ENCODE results near the gene WNT7B. TPM values are rescaled to one million over a fixed set of nuclear protein-coding genes. Genes with fewer than 3 reads are reported as not detected.

WNT7B gene
- total RNA-seq, 4 donors from 2014 or later: 18.7 to 54.4 (median 44.1) TPM

DNA sequence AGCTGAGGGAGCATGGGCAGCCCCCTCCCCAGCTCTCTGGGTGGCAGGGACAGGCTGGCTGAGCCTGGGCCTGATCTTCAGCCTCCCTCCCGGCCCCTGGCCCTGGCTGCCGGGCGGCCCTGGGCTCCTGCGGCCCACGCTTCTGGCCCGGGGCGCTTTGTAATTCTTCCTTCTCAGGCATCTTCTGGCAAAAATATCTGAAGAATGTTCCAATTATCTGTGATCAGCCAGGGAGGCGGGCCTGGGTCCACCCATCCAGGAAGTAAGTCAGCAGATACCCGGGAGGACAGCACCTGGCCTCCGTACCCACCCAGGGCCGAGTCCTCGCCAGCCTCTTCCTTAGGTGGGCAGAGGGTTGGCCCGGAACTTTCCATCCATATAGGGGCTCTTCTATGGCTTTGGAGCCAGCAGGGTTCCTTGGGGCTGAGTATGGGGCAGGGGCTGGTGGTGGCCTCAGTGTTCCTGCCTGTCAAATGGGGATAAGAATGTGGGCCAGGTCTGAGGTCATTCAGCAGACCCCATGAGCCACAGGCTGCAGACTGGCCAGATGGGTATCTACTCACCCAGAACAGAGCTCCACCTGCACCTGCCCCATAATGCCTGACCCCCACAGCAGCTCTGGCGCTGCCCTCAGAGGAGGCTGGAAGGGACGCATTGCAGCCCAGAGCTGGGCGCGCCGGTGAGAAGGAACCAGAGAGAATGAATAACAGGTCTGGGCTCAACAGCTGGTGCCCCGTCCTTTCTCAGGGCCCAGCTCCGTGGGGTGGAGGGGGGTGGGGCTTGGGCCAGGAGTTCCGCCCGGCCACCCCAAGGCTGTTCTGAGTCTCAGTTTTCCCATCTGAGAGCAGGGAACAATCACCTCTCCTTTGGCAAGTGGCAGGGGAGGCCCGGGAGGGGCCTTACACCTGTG, 16.2 kb downstream of the WNT7B start:
- no peak overlapping the region for H3K27ac ChIP-seq
- H3K36me3 ChIP-seq: no peaks in the 10 kb centered on the region
- peaks cover 2% of the 10 kb centered on the region for H3K4me1 ChIP-seq
- 72% methylated on average over 17 of the region's 23 CpGs for WGBS
- H3K27me3 ChIP-seq: peaks cover 28% of the 10 kb centered on the region
- no peaks in the 10 kb centered on the region for H3K9me3 ChIP-seq
- no peak for DNase-seq (ENCODE audit: low spot score in 2 of 2)
- no peak overlapping the region for H3K4me3 ChIP-seq
- TF ChIP-seq POLR2AphosphoS5 (IDR thresholded peaks at IDR 0.05) (no peak), EP300 (IDR thresholded peaks at IDR 0.05) (no peak), POLR2A (IDR thresholded peaks at IDR 0.05) (no peak)
- TF ChIP-seq, protein P1, sequence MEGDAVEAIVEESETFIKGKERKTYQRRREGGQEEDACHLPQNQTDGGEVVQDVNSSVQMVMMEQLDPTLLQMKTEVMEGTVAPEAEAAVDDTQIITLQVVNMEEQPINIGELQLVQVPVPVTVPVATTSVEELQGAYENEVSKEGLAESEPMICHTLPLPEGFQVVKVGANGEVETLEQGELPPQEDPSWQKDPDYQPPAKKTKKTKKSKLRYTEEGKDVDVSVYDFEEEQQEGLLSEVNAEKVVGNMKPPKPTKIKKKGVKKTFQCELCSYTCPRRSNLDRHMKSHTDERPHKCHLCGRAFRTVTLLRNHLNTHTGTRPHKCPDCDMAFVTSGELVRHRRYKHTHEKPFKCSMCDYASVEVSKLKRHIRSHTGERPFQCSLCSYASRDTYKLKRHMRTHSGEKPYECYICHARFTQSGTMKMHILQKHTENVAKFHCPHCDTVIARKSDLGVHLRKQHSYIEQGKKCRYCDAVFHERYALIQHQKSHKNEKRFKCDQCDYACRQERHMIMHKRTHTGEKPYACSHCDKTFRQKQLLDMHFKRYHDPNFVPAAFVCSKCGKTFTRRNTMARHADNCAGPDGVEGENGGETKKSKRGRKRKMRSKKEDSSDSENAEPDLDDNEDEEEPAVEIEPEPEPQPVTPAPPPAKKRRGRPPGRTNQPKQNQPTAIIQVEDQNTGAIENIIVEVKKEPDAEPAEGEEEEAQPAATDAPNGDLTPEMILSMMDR (IDR thresholded peaks at IDR 0.05): no peak

DNA sequence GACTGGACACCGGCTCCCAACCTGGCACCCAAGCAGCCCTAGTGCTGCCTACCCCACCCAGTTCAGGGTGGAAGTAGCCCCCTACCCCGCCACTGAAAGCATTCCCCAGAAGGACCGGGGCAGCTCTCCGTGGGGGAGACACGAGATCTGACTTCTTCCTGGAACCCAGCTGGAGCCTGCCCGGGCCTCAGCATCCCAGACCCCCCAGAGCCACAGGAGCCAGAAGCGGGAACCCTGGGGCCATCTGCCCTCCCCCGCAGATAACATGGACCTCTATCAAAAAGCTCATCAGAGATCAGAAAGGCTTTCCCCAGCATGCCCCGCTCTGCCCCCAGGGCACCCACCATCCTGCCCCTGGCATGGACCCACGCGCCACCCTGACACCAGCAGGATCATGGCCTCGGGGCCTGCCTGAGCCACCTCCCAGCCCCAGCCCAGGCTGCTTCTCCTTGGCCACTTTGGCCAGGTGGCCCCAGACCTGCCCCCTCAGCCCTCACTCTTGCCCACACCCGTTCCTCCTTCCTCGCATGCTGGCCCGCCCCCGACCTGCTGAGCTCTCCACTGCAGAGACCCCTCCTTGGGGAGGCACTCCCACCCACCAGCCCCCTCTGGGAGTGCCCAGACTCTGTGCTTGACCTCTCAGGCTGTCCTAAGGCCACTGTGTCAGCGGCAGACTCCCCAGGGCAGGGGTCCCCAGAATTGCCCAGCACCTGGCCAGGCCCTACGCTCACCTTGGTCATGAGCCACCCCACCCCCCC, 17.1 kb downstream of the WNT7B start:
- DNase-seq (ENCODE audit: low spot score in 2 of 2): no peak
- Histone ChIP-seq H3K4me3 (no peak overlapping the region), H3K9me3 (no peaks in the 10 kb centered on the region), H3K27me3 (peaks cover 25% of the 10 kb centered on the region), H3K36me3 (no peaks in the 10 kb centered on the region), H3K27ac (no peak overlapping the region), H3K4me1 (peaks cover 2% of the 10 kb centered on the region)
- no peak for TF ChIP-seq EP300 (IDR thresholded peaks at IDR 0.05)
- TF ChIP-seq POLR2A (IDR thresholded peaks at IDR 0.05): no peak
- no peak for TF ChIP-seq POLR2AphosphoS5 (IDR thresholded peaks at IDR 0.05)
- TF ChIP-seq, protein P1 (IDR thresholded peaks at IDR 0.05): no peak
- 79% methylated on average over 12 of the region's 18 CpGs for WGBS

DNA sequence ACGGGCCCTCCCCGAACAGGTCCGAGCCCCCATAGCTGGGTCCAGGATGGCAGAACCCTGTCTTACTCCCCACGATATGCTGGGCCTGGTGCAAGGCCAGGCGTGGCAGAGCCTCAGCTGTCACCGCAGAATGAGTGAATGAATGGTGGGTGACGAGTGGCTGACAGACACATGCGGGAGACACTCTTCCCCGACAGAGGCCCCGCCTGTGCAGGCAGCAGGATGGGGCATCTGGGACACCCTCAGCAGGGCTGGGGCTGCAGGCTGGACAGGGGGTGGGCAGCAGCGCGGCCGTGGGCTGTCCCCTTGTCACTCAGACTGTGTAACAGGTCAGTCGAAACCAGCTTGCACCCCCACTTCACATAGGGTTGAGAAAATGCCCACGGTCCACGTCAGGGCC, 18.0 kb downstream of the WNT7B start:
- Histone ChIP-seq H3K27ac (no peak overlapping the region), H3K27me3 (peaks cover 16% of the 10 kb centered on the region), H3K4me1 (no peaks in the 10 kb centered on the region), H3K36me3 (no peaks in the 10 kb centered on the region), H3K9me3 (no peaks in the 10 kb centered on the region), H3K4me3 (no peak overlapping the region)
- TF ChIP-seq POLR2A (IDR thresholded peaks at IDR 0.05): no peak
- 84% methylated on average over 6 of the region's 16 CpGs for WGBS
- no peak for DNase-seq (ENCODE audit: low spot score in 2 of 2)

DNA sequence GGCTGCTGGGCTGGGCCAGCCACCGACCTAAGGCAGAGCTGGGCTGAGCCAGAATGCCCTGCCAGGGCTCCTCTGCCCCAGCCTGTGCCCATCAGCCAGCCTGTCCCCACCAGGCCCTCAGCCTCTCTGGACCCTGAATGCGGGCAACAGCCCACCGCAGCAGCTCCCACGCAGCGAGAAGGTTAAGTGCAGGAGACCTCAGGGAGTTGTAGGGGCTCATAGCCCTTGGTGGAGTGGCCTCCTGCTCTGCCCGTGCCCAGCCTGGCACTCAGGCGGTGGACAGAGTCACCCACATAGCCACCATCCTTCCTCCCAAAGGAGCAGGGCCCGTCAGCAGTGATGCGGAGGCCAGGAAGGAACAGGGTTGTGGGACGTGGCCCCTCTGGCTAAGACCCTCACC, 19.1 kb downstream of the WNT7B start:
- no peak overlapping the region for H3K4me3 ChIP-seq
- H3K27me3 ChIP-seq: peaks cover 16% of the 10 kb centered on the region
- no peak overlapping the region for H3K27ac ChIP-seq
- 67% methylated on average over 1 of the region's 10 CpGs for WGBS
- H3K4me1 ChIP-seq: no peaks in the 10 kb centered on the region
- no peak for DNase-seq (ENCODE audit: low spot score in 2 of 2)
- no peak for TF ChIP-seq POLR2A (IDR thresholded peaks at IDR 0.05)
- TF ChIP-seq, protein P1 (IDR thresholded peaks at IDR 0.05): no peak
- H3K9me3 ChIP-seq: no peaks in the 10 kb centered on the region
- H3K36me3 ChIP-seq: no peaks in the 10 kb centered on the region

DNA sequence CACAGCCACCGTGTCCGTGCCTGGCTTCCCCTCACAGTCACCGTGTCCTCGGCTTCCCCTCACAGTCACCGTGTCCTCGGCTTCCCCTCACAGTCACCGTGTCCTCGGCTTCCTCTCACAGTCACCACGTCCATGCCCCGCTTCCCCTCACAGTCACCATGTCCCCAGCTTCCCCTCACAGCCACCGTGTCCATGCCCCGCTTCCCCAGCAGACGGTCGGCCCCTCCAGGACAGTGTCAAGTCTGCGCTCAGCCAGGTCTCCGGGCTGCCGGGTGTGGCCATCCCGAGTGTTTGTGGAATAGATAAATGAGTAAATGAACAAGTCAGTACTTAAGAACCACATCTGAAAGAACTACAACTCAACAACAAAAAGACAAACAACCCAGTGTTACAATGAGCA, 23.8 kb downstream of the WNT7B start:
- no peak overlapping the region for H3K4me3 ChIP-seq
- no peaks in the 10 kb centered on the region for H3K9me3 ChIP-seq
- no peaks in the 10 kb centered on the region for H3K36me3 ChIP-seq
- no peak for TF ChIP-seq POLR2AphosphoS5 (IDR thresholded peaks at IDR 0.05)
- TF ChIP-seq, protein P1 (IDR thresholded peaks at IDR 0.05): no peak
- TF ChIP-seq EP300 (IDR thresholded peaks at IDR 0.05): no peak
- TF ChIP-seq POLR2A (IDR thresholded peaks at IDR 0.05): no peak
- H3K27me3 ChIP-seq: peaks cover 29% of the 10 kb centered on the region
- H3K4me1 ChIP-seq: peaks cover 4% of the 10 kb centered on the region
- DNase-seq (ENCODE audit: low spot score in 2 of 2): no peak
- H3K27ac ChIP-seq: no peak overlapping the region
- 65% methylated on average over 16 of the region's 18 CpGs for WGBS

All from suprapubic skin (tissue), 4 donors.